T-helper 22 cell (primary cell): ENCODE results near the gene PRDM16.

Experiments
- DNase-seq: peaks from one replicate; pipeline ENCODE4 v3.0.0-alpha.2; 2020; ENCODE audit warnings: low read depth

Gene PRDM16

DNA sequence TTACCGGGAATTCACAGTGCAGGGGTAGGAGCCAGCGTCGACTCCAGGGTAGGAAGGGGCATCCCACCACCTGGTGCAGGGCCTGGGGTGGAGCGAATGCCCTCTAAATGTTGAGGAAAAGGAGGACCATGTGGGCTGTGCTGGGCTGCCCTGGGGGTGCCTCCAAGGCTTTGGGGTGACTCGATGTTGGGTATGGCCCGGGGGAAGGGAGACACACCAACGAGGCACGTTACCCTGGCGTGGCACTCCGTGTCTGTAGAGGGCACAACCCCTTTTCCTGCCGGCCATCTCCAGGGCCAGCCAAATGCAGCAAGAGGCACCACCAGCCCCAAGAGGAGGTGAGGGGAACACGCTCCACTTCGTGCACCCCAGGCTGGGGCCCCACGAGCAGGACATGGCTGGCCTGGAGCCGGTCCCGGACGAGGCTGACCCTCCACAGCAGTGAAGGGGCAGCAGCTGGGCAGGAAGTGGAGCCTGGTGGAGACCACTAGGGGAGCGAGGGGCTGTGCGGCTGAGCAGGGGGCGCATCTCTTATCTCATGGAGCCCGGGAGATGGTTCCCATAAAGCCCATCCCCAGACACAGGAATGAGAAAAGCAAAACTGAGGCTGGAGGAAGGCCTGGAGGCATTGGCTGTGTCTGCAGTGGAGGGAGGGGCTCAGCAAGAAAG is 36.5 kb upstream of the PRDM16 start:
- DNase-seq, result no peak

DNA sequence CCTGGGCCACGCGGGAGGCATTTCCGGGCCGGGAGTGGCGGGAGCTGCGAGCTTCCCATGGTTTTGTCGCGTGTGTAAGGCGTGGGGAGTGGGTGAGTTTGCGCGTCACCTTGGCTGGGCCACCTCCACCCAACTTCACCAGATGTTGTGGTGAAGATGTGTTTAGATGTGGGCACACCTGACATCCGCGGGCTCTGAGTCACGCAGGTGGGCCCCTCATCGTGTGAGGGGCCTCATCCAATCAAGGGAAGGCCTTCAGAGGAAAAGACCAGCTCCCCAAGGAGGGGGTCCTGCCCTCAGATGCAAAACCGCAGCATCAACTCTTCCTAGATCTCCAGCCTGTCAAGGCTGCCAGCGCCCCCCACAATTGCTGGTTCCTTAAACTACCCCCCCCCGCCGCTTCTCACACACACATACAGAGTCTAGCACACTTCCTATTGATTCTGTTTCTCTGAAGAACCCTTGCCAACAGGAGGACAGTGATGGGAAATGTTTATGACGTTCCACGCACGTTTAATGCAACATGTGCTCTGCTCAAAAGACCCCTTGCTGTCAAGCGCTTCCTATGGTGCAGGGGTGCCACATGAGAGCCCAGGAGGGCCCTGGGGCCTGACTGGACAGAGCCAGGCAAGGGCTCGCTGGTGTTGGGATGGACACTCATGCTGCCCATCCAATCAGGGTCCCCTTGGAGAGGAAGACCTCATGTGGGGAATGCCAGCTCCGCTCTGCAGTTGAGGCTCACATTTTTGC is 35.8 kb upstream of the PRDM16 start:
- peak; percentile 20 for DNase-seq

DNA sequence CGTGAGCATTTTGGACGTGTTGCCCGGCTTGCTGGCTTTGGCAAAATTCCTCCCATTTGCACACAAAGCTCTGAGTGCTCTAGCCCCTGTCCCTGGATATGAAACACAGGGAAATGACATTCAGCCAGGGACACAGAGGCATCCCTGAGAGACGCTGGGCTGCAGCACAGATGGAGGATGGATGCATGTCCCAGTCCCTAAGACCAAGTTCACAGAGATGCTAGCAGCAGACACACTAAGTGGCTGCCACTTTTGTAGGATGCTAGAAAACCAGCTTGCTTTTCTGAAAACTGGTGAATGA is 35.3 kb upstream of the PRDM16 start:
- no peak for DNase-seq

DNA sequence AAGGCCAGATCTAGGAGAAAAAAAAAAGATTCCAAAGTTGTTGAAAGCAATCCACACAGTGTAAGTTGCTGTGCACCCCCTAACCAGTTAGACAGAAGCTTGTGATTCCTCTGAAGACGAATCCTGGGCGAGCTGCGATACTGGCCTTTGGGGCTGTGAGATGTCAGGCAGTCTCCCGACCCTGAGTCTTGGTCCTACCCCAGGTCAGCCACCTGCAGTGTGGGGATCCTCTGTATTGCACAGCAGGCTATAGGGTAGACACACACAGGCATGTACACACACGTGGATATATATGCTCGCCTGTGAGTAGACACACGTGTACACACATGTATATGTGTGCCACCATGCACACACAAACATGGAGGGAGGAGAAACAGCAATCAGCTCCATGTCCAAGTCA is 34.8 kb upstream of the PRDM16 start:
- no peak for DNase-seq

DNA sequence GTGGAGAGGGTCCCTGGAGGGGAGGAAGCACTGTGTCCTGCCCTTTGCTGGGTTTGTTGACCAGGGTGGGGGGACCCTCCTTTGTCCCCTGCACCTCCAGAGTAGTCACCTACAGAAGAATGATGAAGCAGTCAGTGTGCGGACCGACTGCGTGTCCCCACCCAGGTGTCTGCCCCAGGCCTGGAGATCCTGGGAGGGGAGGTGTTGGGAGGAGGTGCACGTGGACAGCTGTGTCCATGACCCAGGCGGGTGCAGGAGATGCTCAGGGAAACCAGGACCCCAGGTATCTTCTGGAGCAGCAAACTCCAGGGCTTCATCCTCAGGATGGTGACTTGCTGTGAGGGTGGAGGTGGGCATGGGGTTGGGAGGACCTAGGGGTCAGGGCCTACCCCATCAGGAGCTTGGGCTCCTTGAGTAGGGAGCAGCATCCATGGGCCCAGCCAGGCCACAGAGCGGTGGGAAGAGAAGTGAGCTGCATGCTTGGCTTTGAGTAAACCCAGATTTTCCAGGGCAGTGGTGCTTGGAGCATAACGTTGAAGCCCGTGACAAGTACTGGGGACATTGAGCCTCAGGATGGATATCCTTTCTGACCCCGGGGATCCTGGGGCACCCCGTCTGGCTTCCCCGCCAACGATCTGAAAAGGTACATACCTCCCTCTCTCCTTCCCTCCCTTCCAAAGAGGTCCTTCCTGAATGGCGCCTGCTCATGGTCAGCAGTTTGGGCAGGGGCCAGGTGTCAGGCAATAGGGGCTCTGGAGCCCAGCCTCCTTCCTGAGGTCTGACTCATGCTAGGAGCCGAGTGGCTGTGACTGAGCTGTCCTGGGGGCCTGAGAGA is 34.1 kb upstream of the PRDM16 start:
- DNase-seq, result no peak

DNA sequence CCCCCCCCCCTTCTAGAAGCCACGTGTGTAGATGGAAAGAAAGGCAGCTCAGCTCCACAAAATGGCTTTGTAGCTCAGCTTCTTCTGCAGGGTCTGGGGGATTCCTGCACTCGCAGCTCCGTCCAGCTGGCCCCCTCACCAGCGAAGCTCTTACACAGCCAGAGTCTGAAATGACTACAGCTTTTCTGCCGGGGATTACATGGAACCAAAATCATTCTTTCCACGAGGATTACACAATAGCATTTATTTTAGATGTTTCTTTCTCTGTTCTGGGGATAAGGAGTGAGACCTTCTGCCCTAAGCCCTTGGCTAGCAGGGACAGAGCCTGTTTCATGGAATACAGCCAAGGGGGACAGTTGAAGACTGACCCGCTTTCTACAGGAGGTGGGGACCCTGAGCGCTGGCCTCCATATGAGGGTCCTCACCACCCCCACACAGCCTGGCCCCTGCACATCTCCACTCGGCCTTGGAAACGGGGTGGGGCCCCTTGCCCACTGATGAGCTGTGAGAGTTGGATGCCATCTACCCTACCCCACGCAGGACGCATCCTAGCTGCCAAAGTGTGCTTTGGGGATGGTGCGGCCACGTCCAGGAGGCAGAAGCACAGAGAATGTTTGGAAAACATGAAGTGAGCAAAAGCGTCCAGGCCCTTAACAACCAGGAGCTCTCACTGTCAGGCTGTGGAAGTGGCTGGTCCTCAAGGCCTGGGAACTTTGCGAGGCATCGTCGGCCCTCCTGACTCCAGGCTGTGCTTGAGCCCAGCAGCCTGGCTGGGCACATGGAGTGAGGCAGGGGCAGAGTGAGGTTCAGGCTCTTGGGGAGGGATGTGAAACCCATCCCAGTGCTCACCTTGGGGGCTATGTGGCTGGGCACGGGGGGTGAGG is 33.2 kb upstream of the PRDM16 start:
- no peak for DNase-seq

DNA sequence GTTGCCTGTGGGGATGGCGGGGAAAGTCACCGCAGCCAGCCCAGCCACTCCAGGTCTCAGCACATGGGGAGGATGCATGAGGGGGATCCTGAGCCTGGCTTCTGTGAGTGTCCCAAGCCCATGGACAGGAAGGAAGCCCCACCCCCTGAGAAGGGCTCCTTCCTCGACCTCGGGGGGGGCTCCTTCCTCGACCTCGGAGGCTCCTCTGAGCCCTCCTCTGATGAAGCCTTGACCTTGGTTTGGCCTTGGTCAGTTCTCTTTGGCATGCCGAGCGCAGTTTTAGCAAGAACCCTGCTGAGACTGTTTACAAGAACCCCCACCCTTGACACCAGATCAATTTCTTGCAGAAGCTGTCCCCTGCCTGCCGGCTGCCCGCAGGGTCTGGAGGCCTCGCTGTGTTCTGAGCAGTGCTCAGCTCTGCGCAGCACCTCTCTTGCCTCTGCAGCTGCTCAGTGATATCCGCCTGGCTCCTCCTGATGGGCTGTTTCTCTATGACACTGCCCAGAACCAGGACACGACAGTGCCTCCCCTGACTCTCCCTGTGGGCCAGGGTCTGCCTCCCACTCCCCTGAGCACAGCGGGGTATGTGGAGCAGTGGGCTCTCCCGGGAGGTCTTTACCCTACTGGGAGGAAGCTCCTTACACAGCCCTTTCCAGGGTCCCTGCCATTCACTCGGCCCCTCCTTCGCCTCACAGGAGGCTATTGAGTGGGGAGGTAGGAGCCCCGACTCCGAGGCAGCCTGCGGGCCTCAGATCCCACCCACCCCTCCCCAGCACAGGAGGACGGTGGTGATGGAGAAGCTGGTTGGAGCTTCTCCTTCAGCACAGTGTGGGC is 32.3 kb upstream of the PRDM16 start:
- DNase-seq, result no peak

DNA sequence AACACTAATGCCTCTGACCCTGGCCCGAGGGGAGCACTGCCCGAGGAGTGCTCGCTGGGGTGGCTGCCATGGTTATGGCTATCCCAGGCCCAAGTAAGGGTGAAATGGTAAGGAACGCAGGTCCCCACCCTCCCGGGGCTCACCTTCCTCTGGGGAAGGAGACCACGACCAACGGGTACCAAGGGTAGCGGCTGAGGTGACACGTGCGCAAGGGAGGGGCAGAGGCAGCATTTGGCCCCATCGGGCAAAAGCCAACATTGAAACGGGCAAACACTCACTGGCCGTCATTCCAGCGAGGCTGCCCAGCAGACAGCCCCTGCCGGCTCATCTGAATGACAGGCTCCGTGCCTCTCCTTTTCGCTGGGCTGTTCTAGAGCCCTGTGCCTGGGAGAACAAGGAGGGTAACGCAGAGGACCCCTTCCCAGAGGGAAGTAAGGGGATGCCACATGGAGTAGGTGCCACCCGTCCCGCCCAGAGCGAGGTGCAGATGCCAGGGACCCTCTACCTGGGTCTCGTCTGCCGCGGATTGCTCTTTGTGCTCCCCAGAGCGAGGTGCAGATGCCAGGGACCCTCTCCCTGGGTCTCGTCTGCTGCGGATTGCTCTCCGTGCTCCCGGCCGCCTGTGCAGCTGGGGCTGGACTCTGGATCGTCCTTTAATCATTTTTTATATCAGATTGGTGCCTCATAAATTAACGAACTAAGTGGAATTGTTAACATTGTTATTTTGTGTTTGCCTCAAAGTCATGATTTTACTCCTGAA is 31.5 kb upstream of the PRDM16 start:
- DNase-seq, result no peak

DNA sequence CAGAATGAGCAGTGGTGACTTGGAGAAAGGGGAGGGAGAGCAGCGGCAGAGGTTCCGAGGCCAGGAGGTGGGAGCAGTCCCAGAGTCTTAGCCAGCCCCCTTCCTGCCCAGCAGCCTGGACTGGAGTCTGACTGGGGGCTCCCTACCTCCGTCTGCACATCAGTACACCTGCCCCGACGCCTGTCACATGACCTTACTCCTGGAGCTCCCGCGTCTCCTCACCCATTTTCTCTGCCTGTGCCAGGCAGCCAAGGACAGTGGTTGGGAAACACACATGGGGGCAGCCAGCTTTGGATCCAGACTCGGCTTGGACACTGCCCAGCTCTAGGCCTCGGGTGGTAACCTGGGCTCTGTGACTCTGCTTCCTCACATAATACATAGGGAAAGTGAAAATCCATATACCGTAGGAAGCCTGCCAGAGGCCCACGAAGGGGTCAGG is 30.9 kb upstream of the PRDM16 start:
- no peak for DNase-seq

DNA sequence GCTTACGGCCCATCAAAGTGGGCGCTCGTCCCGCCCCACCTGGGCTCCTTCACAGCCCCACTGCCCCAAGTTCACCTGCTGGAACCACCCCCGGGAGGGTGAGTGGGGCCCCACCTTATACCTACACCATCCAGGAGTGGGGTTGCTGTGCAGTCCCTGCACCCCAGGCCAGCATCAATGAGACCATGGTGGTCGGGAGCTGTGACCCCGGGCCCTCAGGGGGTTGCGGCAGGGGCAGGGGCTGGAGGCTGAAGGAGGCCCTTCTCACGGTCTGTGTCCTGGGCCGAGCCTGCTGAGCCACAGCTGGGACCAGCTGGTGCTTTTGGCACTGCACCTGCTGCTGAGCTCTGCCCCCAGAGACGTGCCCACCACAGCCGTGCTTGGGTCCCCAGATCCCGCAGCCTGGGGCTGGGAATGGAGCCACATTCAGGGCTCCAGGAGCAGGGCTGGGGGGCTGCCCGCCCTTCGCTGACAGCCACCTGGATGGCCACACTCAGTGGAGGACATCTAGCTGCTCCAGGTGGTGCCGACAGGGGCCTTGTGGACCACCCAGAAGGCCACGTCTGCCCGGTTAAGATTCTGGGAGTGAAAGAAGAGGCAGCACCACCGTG is 30.3 kb upstream of the PRDM16 start:
- no peak for DNase-seq

DNA sequence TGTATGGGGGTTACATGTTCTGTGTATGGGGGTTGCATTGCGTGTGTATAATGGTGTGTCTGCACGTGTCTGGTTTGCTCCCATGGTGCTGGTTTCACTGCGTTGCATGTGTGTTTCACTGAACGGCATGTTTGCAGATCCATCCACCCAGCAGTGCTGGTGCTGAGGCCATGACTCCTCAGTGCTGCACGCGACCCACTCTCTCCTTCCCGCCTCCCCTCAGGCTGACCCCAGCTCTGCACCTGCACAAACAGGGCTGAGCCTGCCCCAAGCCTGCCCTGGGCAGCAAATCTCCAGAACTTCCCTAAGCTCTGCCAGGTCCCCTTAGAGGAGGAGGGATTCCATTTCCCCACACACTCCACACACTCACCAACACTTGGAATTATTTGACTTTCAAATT is 29.0 kb upstream of the PRDM16 start:
- no peak for DNase-seq

DNA sequence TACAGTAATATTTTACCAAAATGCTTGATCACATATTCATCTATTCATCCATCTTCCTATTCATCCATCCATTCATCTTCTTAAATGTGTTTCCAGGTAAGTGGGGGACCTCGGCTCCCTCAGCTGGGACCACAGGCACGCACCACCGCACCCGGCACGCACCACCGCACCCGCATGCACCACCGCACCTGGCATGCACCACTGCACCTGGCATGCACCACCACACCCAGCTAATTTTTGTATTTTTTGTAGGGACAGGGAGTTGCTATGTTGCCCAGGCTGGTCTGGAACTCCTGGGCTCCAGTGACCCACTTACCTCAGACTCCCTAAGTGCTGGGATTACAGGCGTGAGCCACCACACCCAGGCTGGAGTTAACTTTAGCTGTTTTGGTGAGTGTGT is 26.5 kb upstream of the PRDM16 start:
- DNase-seq, result no peak

DNA sequence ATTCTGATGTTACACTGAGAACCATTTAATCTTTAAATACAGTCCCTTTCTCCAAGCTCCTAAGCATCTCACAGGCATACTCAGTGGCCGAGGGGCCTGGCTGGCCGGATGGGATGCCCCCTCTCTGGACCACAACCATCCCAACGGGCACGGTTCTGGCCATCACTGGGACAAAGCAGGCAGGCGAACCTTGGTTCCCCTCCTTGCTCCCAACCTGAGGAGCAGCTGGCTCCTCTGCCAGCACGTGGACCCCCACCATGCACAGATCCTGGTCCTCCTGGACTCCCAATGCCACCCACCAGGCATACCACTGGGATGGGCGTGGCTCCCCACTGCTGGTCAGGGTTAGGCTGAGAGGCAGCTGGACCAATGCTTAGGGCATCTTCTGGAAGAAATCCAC is 19.8 kb upstream of the PRDM16 start:
- no peak for DNase-seq

DNA sequence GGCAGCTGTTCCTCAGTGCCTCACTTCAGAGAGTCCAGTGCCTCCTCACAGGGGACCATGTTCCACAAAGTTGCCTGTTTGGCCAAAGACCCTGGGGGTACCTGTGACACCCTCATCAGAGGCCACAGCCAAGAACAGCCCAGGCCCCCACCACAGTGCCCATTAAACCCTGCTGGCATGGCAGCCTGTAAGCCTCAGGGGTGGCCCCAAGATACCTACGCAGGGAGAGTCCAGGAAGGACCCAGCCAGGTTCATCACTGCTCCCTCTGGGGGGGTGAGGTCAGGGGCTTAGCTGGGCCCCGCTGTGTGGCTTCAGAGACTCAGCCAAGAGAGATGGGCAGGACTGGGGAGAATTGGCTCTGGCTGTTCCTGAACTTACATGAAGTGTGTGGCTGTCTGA is 19.1 kb upstream of the PRDM16 start:
- no peak for DNase-seq

DNA sequence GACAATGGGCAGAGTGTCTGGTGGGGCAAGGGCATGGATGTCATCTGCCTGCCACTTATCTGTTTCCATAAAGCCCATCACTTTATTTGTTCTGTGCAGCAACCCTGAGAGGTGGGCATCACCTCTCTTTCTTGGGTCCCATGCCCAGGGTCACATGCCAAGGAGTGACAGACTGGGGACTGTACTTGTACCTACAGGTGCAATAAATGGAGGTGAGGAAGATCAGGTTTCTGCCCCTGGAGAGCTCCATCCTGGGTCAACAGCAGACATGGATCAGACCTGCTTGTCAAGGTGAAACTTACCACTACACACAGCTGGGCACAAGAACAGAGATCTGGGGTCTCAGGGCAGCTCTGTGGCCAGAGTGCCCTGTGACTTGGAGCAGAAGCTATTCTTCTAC is 18.4 kb upstream of the PRDM16 start:
- DNase-seq, result no peak

DNA sequence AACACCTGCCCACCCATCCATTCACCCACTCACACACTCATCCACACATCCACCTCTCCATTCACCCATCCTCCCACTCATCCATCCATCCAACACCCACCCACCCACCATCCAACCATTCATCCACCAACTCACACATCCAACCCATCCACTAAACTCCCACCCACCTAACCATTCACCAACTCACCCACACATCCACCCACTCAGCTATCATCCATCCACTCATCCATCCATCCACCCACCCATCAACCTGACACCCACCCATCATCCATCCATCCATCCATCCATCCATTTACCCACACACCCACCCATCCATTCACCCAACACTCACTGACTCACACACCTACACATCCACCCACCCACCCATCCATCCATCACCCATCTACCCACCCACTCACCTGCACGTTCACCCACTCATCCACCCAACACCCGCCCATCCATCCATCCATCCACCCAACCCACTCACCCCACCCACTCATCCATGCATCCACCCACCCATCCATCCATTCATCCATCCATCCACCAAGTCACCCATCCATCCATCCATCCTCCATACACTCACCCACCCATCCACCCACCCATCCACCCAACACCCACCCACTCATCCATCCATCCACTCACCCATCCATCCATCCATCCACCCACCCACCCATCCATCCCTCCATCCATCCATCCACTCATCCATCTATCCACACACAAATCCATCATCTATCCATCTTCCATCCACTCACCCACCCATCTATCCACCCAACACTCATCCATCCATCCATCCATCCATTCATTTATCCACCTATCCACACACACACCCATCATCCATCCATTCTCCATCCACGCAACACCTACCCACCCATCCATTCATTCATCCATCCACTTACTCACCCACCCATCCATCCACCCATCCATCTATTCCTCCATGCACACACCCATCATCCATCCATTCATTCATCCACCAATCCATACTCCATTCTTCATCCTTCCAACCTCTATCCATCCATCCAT is 17.4 kb upstream of the PRDM16 start:
- DNase-seq, result no peak

DNA sequence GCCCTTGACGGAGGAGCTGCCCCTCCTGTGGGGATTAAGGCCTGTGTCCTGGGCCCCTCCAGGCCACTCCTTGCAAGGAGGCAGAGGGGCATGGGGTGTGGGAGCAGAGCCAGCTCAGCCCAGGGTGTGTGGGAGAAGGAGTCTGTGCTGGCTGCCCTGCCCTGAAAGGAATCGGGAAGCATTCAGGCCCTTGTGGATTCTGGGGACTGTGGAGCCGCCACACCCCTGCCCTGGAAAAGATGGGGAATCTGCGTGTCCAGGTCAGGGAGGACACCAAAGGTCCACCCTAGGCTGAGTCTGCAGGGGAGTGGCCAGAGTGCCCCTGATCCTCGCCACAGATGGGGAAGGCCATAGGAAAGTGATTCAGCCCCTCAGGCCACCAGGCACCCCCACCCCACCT is 16.5 kb upstream of the PRDM16 start:
- no peak for DNase-seq

DNA sequence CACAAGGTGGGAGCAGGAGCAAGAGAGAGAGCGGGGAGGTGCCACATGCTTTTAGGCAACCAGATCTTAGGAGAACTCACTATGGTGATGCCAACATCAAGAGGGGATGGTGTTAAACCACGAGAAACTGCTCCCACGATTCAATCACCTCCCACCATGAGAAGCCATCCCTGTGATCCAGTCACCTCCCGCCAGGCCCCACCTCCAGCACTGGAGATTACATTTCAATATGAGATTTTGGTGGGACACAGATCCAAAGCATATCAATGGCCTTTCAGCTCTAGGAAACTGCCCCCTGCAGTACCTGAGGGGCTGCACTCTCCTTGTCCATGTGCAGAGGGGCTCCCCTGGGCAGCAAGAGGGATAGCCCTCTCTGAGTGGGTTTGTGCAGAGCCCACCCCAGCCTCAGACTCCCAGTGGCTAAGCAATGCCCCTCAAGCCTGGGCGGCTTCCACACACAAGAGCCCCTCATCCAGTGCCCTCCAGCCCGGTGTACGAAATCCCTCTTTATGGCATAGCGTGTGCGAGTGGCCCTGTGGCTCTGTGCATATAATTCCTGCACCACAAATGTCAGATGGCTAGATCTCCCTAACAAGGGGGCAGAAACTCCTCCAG is 15.5 kb upstream of the PRDM16 start:
- no peak for DNase-seq
